DOHH2 (cell line): ENCODE measurements around the gene MAN2A1.

Source experiments
- EZH2phosphoT487 ChIP-seq: fragments of 200-600 bp; sonication (generic); IDR thresholded peaks from 2 replicates; pipeline ENCODE4 v1.6.1; 2017; ENCODE audit warnings: borderline replicate concordance, mild to moderate bottlenecking, antibody characterized with exemption, low read length, moderate library complexity, mixed read lengths
- TF ChIP-seq, protein P1 (sequence below): fragments of 200-600 bp; sonication (generic); IDR thresholded peaks from one replicate; pipeline ENCODE4 v1.5.1; 2014; ENCODE audit warnings: antibody characterized with exemption, mild to moderate bottlenecking, low read depth, low read length; ENCODE audit not compliant: poor library complexity, severe bottlenecking

DNA sequence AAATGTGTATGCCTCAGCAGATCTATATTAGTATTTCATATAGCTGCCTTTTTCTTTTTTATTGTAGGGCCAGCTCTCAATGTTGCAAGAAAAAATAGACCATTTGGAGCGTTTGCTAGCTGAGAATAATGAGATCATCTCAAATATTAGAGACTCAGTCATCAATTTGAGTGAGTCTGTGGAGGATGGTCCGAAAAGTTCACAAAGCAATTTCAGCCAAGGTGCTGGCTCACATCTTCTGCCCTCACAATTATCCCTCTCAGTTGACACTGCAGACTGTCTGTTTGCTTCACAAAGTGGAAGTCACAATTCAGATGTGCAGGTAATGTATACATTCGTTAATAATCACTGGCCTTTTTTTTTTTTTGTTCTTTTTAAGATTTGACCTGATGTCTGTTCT, 23.7 kb downstream of the MAN2A1 start:
- TF ChIP-seq, protein P1, sequence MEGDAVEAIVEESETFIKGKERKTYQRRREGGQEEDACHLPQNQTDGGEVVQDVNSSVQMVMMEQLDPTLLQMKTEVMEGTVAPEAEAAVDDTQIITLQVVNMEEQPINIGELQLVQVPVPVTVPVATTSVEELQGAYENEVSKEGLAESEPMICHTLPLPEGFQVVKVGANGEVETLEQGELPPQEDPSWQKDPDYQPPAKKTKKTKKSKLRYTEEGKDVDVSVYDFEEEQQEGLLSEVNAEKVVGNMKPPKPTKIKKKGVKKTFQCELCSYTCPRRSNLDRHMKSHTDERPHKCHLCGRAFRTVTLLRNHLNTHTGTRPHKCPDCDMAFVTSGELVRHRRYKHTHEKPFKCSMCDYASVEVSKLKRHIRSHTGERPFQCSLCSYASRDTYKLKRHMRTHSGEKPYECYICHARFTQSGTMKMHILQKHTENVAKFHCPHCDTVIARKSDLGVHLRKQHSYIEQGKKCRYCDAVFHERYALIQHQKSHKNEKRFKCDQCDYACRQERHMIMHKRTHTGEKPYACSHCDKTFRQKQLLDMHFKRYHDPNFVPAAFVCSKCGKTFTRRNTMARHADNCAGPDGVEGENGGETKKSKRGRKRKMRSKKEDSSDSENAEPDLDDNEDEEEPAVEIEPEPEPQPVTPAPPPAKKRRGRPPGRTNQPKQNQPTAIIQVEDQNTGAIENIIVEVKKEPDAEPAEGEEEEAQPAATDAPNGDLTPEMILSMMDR: no peak
- TF ChIP-seq EZH2phosphoT487: no peak
